Thymus (tissue), 11 donors: ENCODE results near the gene MTA3. TPM values are rescaled to one million over a fixed set of nuclear protein-coding genes. Genes with fewer than 3 reads are reported as not detected.
"Not testable (repeated sequence)": the region's sequence is repeated elsewhere in the genome, so short reads cannot be mapped to it uniquely, and the experiment has no call there.

Experiments
- DNase-seq, 9 donors: peaks; one replicate each; pipeline ENCODE4 v3.0.0-alpha.2; 2013; ENCODE audit warnings: low spot score in 9 of 9, low read depth in 6 of 9, missing footprints in 1 of 9
- H3K27ac ChIP-seq, 2 donors: one replicate each; pipeline ENCODE4 v1.5.1; 2013; ENCODE audit warnings: control low read depth in 1 of 2, low read depth in 1 of 2, low read length in 1 of 2, mild to moderate bottlenecking in 1 of 2, moderate library complexity in 1 of 2
- H3K27me3 ChIP-seq, 2 donors: one replicate each; pipeline ENCODE4 v1.5.1; 2013; ENCODE audit warnings: low read length in 1 of 2; ENCODE audit not compliant: control insufficient read depth in 2 of 2, insufficient read depth in 1 of 2
- H3K36me3 ChIP-seq, 2 donors: one replicate each; pipeline ENCODE4 v1.5.1; 2013; ENCODE audit warnings: low read length in 1 of 2, mild to moderate bottlenecking in 1 of 2, moderate library complexity in 1 of 2; ENCODE audit not compliant: control insufficient read depth in 2 of 2, insufficient read depth in 2 of 2
- H3K4me1 ChIP-seq, 2 donors: one replicate each; pipeline ENCODE4 v1.5.1; 2013; ENCODE audit warnings: low read length in 2 of 2; ENCODE audit not compliant: control insufficient read depth in 2 of 2, insufficient read depth in 2 of 2
- H3K4me3 ChIP-seq, 2 donors: one replicate each; pipeline ENCODE4 v1.5.1; 2013; ENCODE audit warnings: low read length in 2 of 2, control low read depth in 1 of 2, mild to moderate bottlenecking in 1 of 2
- H3K9me3 ChIP-seq, 2 donors: one replicate each; pipeline ENCODE4 v1.5.1; 2013; ENCODE audit warnings: low read length in 1 of 2, mild to moderate bottlenecking in 1 of 2; ENCODE audit not compliant: control insufficient read depth in 2 of 2, insufficient read depth in 1 of 2
- WGBS: extraction: QIAGEN DNeasy Blood & Tissue Kit; methylation state at CpG from one replicate; pipeline ENCODE4 v1.1.7; 2013; 5-methylcytosine and 5-hydroxymethylcytosine counted together
- polyA plus RNA-seq: library from polyadenylated mRNA; stranded (reverse); fragments of 200-250 nt; gene quantifications from one replicate; pipeline ENCODE4 v1.2.3, GENCODE V29; 2013
- total RNA-seq: library from RNA; stranded (reverse); fragments of 120-200 nt; gene quantifications from one replicate; pipeline ENCODE4 v1.2.4, GENCODE V29; 2013
- donor health status: healthy.

Gene MTA3
- total and polyA plus RNA-seq, 2 donors: 64.9 to 77.4 TPM

- H3K4me1 ChIP-seq: no peaks in the 10 kb centered on the region
- H3K4me3 ChIP-seq: no peak overlapping the region
- 97% methylated on average over 6 of the region's 6 CpGs for WGBS
- no peaks in the 10 kb centered on the region for H3K27me3 ChIP-seq
- DNase-seq: no peak
- H3K27ac ChIP-seq: no peak overlapping the region
- H3K36me3 ChIP-seq: peaks cover 40 to 95% of the 10 kb centered on the region in 2 donors
- no peaks in the 10 kb centered on the region for H3K9me3 ChIP-seq
Measured at GRCh38 chr2:42613281-42614064, 45.0 kb downstream of the MTA3 start.

- Histone ChIP-seq H3K4me3 (no peak overlapping the region), H3K36me3 (peaks cover 44 to 95% of the 10 kb centered on the region in 2 donors), H3K27me3 (no peaks in the 10 kb centered on the region), H3K27ac (no peak overlapping the region), H3K4me1 (no peaks in the 10 kb centered on the region), H3K9me3 (no peaks in the 10 kb centered on the region)
- no peak for DNase-seq
- 98% methylated on average over 7 of the region's 7 CpGs for WGBS
Measured at GRCh38 chr2:42614838-42615237, 46.4 kb downstream of the MTA3 start.

- Histone ChIP-seq H3K4me3 (no peak overlapping the region), H3K36me3 (peaks cover 37 to 81% of the 10 kb centered on the region in 2 donors), H3K9me3 (no peaks in the 10 kb centered on the region), H3K4me1 (no peaks in the 10 kb centered on the region), H3K27ac (no peak overlapping the region), H3K27me3 (no peaks in the 10 kb centered on the region)
- no peak for DNase-seq
- 97% methylated on average over 5 of the region's 5 CpGs for WGBS
Measured at GRCh38 chr2:42618116-42618515, 49.7 kb downstream of the MTA3 start.

DNA sequence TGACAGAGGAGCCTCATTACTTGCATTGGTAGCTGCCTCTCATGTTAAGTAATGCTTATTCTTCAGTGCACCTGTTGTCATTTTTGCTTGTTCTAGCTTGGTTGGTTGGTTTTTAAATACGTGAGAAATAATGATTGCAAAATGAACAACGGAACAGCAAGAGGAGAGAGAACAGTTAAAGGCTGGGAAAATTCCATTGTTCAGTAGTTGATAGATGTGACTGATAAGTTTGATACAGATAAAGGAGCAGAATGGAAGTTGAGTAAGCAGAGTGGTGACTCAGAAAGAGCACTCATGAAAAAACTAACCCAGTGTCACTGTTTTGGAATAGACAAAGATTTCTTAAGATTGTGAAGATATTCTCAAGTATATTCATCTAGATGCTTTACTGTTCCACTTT, 50.5 kb downstream of the MTA3 start:
- Histone ChIP-seq H3K9me3 (no peaks in the 10 kb centered on the region), H3K36me3 (peaks cover 35 to 81% of the 10 kb centered on the region in 2 donors), H3K4me1 (no peaks in the 10 kb centered on the region), H3K27me3 (no peaks in the 10 kb centered on the region), H3K27ac (peak overlapping the region in 1 of 2 donors; percentile 42), H3K4me3 (no peak overlapping the region)
- 66% methylated on average over 2 of the region's 2 CpGs for WGBS
- no peak for DNase-seq

DNA sequence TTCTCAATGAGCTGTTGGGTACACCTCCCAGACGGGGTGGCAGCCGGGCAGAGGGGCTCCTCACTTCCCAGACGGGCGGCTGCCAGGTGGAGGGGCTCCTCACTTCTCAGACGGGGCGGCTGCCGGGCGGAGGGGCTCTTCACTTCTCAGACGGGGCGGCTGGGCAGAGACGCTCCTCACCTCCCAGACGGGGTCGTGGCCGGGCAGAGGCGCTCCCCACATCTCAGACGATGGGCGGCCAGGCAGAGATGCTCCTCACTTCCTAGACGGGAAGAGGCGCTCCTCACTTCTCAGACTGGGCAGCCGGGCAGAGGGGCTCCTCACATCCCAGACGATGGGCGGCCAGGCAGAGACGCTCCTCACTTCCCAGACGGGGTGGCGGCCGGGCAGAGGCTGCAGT, 53.2 kb downstream of the MTA3 start:
- H3K9me3 ChIP-seq, H3K4me1 ChIP-seq, H3K4me3 ChIP-seq, H3K27me3 ChIP-seq, H3K27ac ChIP-seq, DNase-seq: not testable (repeated sequence)
- over 99% methylated on average over 18 of the region's 26 CpGs for WGBS
- H3K36me3 ChIP-seq: peaks cover 25 to 58% of the 10 kb centered on the region in 2 donors

- Histone ChIP-seq H3K27ac (no peak overlapping the region), H3K4me3 (no peak overlapping the region), H3K4me1 (no peaks in the 10 kb centered on the region), H3K27me3 (no peaks in the 10 kb centered on the region), H3K9me3 (no peaks in the 10 kb centered on the region), H3K36me3 (peaks cover 25 to 59% of the 10 kb centered on the region in 2 donors)
- DNase-seq: no peak
- WGBS: 78% methylated on average over 5 of the region's 5 CpGs
Measured at GRCh38 chr2:42622943-42623676, 54.7 kb downstream of the MTA3 start.

DNA sequence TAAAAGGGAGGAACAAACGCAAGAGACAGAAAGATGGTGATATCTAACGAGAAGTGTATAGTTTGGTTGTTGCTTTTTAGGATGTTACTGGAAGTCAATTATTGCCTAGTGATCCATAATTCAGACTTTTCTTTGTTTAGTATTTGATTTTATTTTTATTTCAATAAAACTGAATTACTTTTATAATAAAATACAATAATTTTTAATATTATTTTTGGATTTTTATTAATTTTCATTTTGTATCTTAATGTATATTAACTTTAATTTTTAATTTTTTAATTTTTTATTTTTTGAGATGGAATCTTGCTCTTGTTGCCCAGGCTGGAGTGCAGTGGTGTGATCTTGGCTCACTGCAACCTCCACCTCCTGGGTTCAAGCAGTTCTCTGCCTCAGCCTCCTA, 55.6 kb downstream of the MTA3 start:
- WGBS: 96% methylated on average over 2 of the region's 2 CpGs
- DNase-seq: no peak
- no peaks in the 10 kb centered on the region for H3K9me3 ChIP-seq
- H3K27me3 ChIP-seq: no peaks in the 10 kb centered on the region
- no peak overlapping the region for H3K27ac ChIP-seq
- H3K36me3 ChIP-seq: peaks cover 20 to 58% of the 10 kb centered on the region in 2 donors
- H3K4me1 ChIP-seq: no peaks in the 10 kb centered on the region
- no peak overlapping the region for H3K4me3 ChIP-seq

DNA sequence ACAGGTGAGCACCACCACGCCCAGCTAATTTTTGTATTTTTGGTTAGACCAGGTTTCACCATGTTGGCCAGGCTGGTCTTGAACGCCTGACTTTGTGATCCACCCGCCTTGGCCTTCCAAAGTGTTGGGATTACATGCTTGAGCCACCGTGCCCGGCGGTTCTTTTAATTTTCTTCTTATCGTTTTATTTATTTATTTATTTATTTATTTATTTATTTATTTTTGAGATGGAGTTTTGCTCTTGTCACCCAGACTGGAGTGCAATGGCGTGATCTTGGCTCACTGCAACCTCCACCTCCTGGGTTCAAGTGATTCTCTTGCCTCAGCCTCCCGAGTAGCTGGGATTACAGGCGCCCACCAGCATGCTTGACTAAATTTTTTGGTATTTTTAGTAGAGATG, 59.6 kb downstream of the MTA3 start:
- not testable (repeated sequence) for H3K9me3 ChIP-seq, H3K27me3 ChIP-seq, H3K4me3 ChIP-seq, H3K27ac ChIP-seq, H3K4me1 ChIP-seq, DNase-seq
- WGBS: 98% methylated on average over 10 of the region's 10 CpGs
- peaks cover 15 to 54% of the 10 kb centered on the region in 2 donors for H3K36me3 ChIP-seq

DNA sequence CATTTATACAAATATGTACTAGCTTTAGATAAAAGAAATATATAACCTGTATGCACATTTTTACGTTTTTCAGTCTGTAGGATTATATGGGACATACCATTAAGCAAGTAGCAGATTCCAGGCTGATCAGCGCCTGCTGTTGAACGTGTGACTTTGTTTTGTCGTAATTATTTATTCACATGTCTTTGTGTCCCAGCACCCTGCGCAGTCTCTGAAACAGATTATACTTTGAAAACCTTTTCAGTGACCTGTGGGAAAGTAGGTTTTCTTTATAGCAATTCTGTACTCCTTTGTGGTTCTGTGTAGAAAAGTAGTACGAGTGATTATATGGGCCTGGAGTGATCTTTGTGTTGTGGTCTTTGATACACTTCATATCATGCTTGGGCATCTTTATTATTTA, 68.5 kb downstream of the MTA3 start:
- no peaks in the 10 kb centered on the region for H3K9me3 ChIP-seq
- no peak overlapping the region for H3K4me3 ChIP-seq
- DNase-seq: no peak
- 96% methylated on average over 6 of the region's 6 CpGs for WGBS
- H3K4me1 ChIP-seq: peaks cover 0 to 5% of the 10 kb centered on the region in 2 donors
- peaks cover 12 to 53% of the 10 kb centered on the region in 2 donors for H3K36me3 ChIP-seq
- H3K27ac ChIP-seq: no peak overlapping the region
- H3K27me3 ChIP-seq: no peaks in the 10 kb centered on the region
